ENCODE measurements around the gene CNOT3. TPM values are rescaled to one million over a fixed set of nuclear protein-coding genes. Genes with fewer than 3 reads are reported as not detected.

The CNOT3 gene
- total and polyA plus RNA-seq, 2 experiments from 2014 or later, result 12.0 to 50.1 TPM

GRCh38 chr19:54186934-54187381, 49.4 kb downstream of the CNOT3 start:
- no peaks in the 10 kb centered on the region for H3K27me3 ChIP-seq
- H3K36me3 ChIP-seq (replicated peaks; ENCODE audit: insufficient read depth, low read depth), result no peaks in the 10 kb centered on the region
- H2AFZ ChIP-seq, result no peak overlapping the region
- H3K9me3 ChIP-seq (ENCODE audit: low read depth), result no peaks in the 10 kb centered on the region
- peak; percentile 74 for DNase-seq (ENCODE audit: low spot score)
- no peaks in the 10 kb centered on the region for H4K20me1 ChIP-seq (ENCODE audit: insufficient read depth, poor library complexity, severe bottlenecking)
- H3K4me2 ChIP-seq, result peak overlapping the region; percentile 54
- H3K27ac ChIP-seq, result peak overlapping the region; percentile 81
- 82% methylated on average over 11 of the region's 11 CpGs for WGBS (ENCODE audit: low lambda C conversion rate, missing lambda C conversion rate)
- H3K9me2 ChIP-seq (replicated peaks; ENCODE audit: insufficient read depth), result no peaks in the 10 kb centered on the region
- H3K79me2 ChIP-seq, result peaks cover 19% of the 10 kb centered on the region
- peaks cover 3% of the 10 kb centered on the region for H3K4me1 ChIP-seq (ENCODE audit: insufficient read depth)
- H3K4me3 ChIP-seq, result no peak overlapping the region
- no peak for TF ChIP-seq EZH2phosphoT487 (IDR thresholded peaks at IDR 0.05; ENCODE audit: low read depth, severe bottlenecking, unreplicated experiment)
- no peak for TF ChIP-seq EZH2 (IDR thresholded peaks at IDR 0.05; ENCODE audit: borderline replicate concordance)
- TF ChIP-seq, protein P1, sequence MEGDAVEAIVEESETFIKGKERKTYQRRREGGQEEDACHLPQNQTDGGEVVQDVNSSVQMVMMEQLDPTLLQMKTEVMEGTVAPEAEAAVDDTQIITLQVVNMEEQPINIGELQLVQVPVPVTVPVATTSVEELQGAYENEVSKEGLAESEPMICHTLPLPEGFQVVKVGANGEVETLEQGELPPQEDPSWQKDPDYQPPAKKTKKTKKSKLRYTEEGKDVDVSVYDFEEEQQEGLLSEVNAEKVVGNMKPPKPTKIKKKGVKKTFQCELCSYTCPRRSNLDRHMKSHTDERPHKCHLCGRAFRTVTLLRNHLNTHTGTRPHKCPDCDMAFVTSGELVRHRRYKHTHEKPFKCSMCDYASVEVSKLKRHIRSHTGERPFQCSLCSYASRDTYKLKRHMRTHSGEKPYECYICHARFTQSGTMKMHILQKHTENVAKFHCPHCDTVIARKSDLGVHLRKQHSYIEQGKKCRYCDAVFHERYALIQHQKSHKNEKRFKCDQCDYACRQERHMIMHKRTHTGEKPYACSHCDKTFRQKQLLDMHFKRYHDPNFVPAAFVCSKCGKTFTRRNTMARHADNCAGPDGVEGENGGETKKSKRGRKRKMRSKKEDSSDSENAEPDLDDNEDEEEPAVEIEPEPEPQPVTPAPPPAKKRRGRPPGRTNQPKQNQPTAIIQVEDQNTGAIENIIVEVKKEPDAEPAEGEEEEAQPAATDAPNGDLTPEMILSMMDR (IDR thresholded peaks at IDR 0.05; ENCODE audit: poor library complexity), result no peak

GRCh38 chr19:54188215-54188871, 50.8 kb downstream of the CNOT3 start:
- peak; percentile 79 for DNase-seq (ENCODE audit: low spot score)
- no peaks in the 10 kb centered on the region for H4K20me1 ChIP-seq (ENCODE audit: insufficient read depth, poor library complexity, severe bottlenecking)
- peak overlapping the region; percentile 24 for H3K4me3 ChIP-seq
- WGBS (ENCODE audit: low lambda C conversion rate, missing lambda C conversion rate), result 22% methylated on average over 11 of the region's 12 CpGs
- no peaks in the 10 kb centered on the region for H3K27me3 ChIP-seq
- H2AFZ ChIP-seq, result no peak overlapping the region
- H3K27ac ChIP-seq, result peak overlapping the region; percentile 92
- H3K9me3 ChIP-seq (ENCODE audit: low read depth), result no peaks in the 10 kb centered on the region
- TF ChIP-seq EZH2 (IDR thresholded peaks at IDR 0.05; ENCODE audit: borderline replicate concordance) (no peak), EZH2phosphoT487 (IDR thresholded peaks at IDR 0.05; ENCODE audit: low read depth, severe bottlenecking, unreplicated experiment) (no peak)
- TF ChIP-seq, protein P1 (IDR thresholded peaks at IDR 0.05; ENCODE audit: poor library complexity), result no peak
- H3K9me2 ChIP-seq (replicated peaks; ENCODE audit: insufficient read depth), result no peaks in the 10 kb centered on the region
- no peaks in the 10 kb centered on the region for H3K36me3 ChIP-seq (replicated peaks; ENCODE audit: insufficient read depth, low read depth)
- peaks cover 33% of the 10 kb centered on the region for H3K79me2 ChIP-seq
- peaks cover 10% of the 10 kb centered on the region for H3K4me1 ChIP-seq (ENCODE audit: insufficient read depth)
- peak overlapping the region; percentile 89 for H3K4me2 ChIP-seq

DNA sequence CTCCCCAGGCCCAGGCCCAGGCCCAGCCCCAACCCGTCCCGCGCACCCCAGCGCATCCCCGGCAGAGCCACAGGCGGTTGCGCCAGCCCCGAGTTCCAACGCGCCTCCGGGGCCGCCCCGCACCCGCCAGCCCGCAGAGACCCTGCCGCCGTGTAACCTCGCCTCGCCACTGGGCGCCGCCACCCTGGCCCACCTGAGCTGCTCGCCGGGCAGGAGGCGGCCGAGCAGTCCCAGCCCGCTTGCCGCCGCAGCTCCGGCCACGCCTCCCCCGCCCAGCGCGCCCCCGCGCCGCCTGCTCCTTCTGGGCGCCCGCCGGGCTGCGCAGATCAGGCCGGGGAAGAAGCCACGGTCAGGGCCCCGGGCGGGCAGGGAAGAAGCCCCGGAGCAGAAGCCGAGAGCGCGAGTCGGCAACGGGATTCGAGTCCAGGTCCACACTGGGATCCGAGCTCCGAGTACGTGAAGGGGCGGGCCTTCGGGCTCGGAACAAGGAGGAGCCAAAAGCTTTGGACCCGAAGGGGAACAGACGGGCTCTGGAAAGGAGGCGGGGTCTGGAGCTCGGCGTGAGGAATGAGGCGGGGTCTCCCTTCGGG, 51.7 kb downstream of the CNOT3 start, which contains the start of gene MBOAT7:
Gene MBOAT7 (minus strand): TSS at position 436 of the 590 bp plus-strand sequence. CDS start 1,072 bp downstream, outside the sequence.
- Histone ChIP-seq H3K36me3 (replicated peaks; ENCODE audit: insufficient read depth, low read depth) (no peaks in the 10 kb centered on the region), H3K4me1 (ENCODE audit: insufficient read depth) (peaks cover 10% of the 10 kb centered on the region), H3K9me3 (ENCODE audit: low read depth) (no peaks in the 10 kb centered on the region), H3K27ac (peak within 1 kb of the TSS; percentile 92), H3K4me2 (peak within 1 kb of the TSS; percentile 89), H3K27me3 (no peaks in the 10 kb centered on the region), H3K4me3 (peak within 1 kb of the TSS; percentile 24), H4K20me1 (ENCODE audit: insufficient read depth, poor library complexity, severe bottlenecking) (no peaks in the 10 kb centered on the region), H3K9me2 (replicated peaks; ENCODE audit: insufficient read depth) (no peaks in the 10 kb centered on the region), H3K79me2 (peaks cover 40% of the 10 kb centered on the region), H2AFZ (no peak within 1 kb of the TSS)
- no peak for DNase-seq (ENCODE audit: low spot score)
- TF ChIP-seq EZH2 (IDR thresholded peaks at IDR 0.05; ENCODE audit: borderline replicate concordance), result no peak
- TF ChIP-seq, protein P1 (IDR thresholded peaks at IDR 0.05; ENCODE audit: poor library complexity), result peak; percentile 43
- under 1% methylated on average over 55 of the region's 64 CpGs for WGBS (ENCODE audit: low lambda C conversion rate, missing lambda C conversion rate)
